OCI-LY3 (cell line): ENCODE measurements around the gene PRRT1.
"Not testable (repeated sequence)": the region's sequence is repeated elsewhere in the genome, so short reads cannot be mapped to it uniquely, and the experiment has no call there.

Source experiments
- CTCF ChIP-seq: fragments of 200-600, 300-600 bp; sonication (generic); IDR thresholded peaks from 2 replicates; pipeline ENCODE4 v1.5.1; 2014; ENCODE audit warnings: antibody characterized with exemption, low read length, low read depth
- EZH2phosphoT487 ChIP-seq: fragments of 200-600 bp; shearing (Covaris generic); IDR thresholded peaks from 2 replicates; pipeline ENCODE4 v1.6.1; 2018; ENCODE audit warnings: antibody characterized with exemption, mixed run types, low read depth

DNA sequence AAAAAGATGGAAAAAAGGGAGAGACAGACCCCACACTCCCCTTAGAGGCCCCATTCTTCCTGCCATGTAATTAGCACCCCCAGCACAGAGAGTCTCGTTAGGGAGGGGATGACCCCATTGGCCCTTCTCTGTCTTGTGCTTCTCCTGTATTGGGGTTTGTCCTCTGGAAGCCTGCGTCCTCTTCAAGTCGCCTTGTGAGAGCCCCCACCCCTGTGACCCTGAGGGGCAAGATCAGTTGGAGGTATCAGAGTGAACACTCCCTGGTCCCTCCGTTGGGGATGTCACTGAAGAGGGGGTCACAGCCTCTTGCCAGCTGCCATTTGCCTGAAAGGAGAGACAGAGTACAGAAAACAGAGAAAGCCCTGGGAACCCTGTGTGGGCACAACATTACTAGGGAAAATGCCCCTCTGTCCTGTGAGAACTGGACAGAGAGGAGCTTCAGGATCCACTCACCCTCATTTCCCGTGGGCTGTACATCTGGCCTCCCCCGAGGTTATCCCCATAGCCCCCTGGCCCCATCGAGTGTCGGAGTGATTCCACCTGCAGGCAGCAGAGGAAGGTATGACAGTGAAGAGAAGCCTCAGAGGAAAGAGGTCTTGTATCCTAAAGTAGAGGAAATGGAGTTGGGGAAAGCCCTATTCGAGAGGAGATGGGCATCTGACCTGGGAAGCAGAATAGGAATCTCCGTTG, 34.6 kb upstream of the PRRT1 start:
- TF ChIP-seq CTCF, EZH2phosphoT487: not testable (repeated sequence)
